SK-N-SH (cell line): ENCODE data around the gene ANKRD40. TPM values are rescaled to one million over a fixed set of nuclear protein-coding genes. Genes with fewer than 3 reads are reported as not detected.
A peak's percentile ranks its signal among the peaks of the same experiment; 100 is the strongest.

ENCODE experiments used
- CTCF ChIA-PET: fragments of 300-600, 350-600 bp; formaldehyde crosslinking; extraction: SDS; loops from one replicate; lab custom pipeline; 2021; lab: Yijun Ruan, JAX
- POLR2A ChIA-PET: fragments of 350-600 bp; sonication (Branson Sonifier 250); formaldehyde crosslinking; extraction: SDS; loops from one replicate; lab custom pipeline; 2020; ENCODE audit warnings: antibody characterized with exemption, inconsistent platforms; lab: Yijun Ruan, JAX
- DNase-seq: peaks from one replicate; pipeline ENCODE4 v3.0.0; 2012
- H2AFZ ChIP-seq: fragments of 200-600 bp; sonication (generic); 2 replicates; pipeline ENCODE4 v1.8.1; 2016; ENCODE audit warnings: antibody characterized with exemption, mild to moderate bottlenecking, low read depth
- H3F3A ChIP-seq: fragments of 200-600 bp; sonication (generic); replicated peaks from 2 replicates; pipeline ENCODE3; 2016; ENCODE audit warnings: antibody characterized with exemption, mild to moderate bottlenecking; ENCODE audit not compliant: insufficient read depth
- H3K27ac ChIP-seq, 2 experiments: fragments of 200-500 bp in 1 of 2; fragments of 200-600 bp in 1 of 2; sonication (Bioruptor generic) in 1 of 2; sonication (generic), shearing (Covaris generic) in 1 of 2; 2 replicates each; pipeline versions ENCODE4 v1.5.1 to v1.6.1; 2014 to 2016; ENCODE audit warnings: low read depth in 2 of 2, inconsistent platforms in 1 of 2, low read length in 1 of 2, mild to moderate bottlenecking in 1 of 2, mixed read lengths in 1 of 2
- H3K27me3 ChIP-seq: fragments of 200-600 bp; sonication (generic), shearing (Covaris generic); 2 replicates; pipeline ENCODE4 v1.6.1; 2016; ENCODE audit warnings: mixed run types; ENCODE audit not compliant: insufficient read depth
- H3K36me3 ChIP-seq, 2 experiments: fragments of 200-500 bp in 1 of 2; fragments of 200-600 bp in 1 of 2; sonication (Bioruptor generic) in 1 of 2; sonication (generic) in 1 of 2; replicated peaks in 1 of 2; 2 replicates each; pipeline versions ENCODE3 to v1.5.1; 2014 to 2016; ENCODE audit warnings: low read length in 1 of 2, mild to moderate bottlenecking in 1 of 2; ENCODE audit not compliant: insufficient read depth in 2 of 2, control insufficient read depth in 1 of 2
- H3K4me1 ChIP-seq, 2 experiments: fragments of 200-500 bp in 1 of 2; fragments of 200-600 bp in 1 of 2; sonication (Bioruptor generic) in 1 of 2; sonication (generic), shearing (Covaris generic) in 1 of 2; 2 replicates each; pipeline versions ENCODE4 v1.5.1 to v1.6.1; 2014 to 2016; ENCODE audit warnings: low read depth in 1 of 2, low read length in 1 of 2, mixed run types in 1 of 2; ENCODE audit not compliant: insufficient read depth in 2 of 2, control insufficient read depth in 1 of 2
- H3K4me2 ChIP-seq: fragments of 200-600 bp; sonication (generic), shearing (Covaris generic); 2 replicates; pipeline ENCODE4 v1.6.1; 2017; ENCODE audit warnings: mixed run types
- H3K4me3 ChIP-seq, 2 experiments: fragments of 200-500 bp in 1 of 2; fragments of 200-600 bp in 1 of 2; sonication (Bioruptor generic) in 1 of 2; sonication (generic), shearing (Covaris generic) in 1 of 2; 2 replicates each; pipeline versions ENCODE4 v1.5.1 to v1.8.1; 2014 to 2016; ENCODE audit warnings: low read depth in 2 of 2, inconsistent platforms in 1 of 2, low read length in 1 of 2, mild to moderate bottlenecking in 1 of 2, mixed read lengths in 1 of 2, moderate library complexity in 1 of 2
- H3K79me2 ChIP-seq: fragments of 200-600 bp; sonication (generic); 2 replicates; pipeline ENCODE4 v1.8.1; 2017; ENCODE audit warnings: mild to moderate bottlenecking; ENCODE audit not compliant: insufficient read depth
- H3K9ac ChIP-seq: fragments of 200-600 bp; sonication (generic); 2 replicates; pipeline ENCODE4 v1.6.1; 2017; ENCODE audit warnings: mixed run types
- H3K9me2 ChIP-seq: fragments of 200-600 bp; sonication (generic); 2 replicates; pipeline ENCODE4 v1.6.1; 2017; ENCODE audit warnings: mixed run types
- H3K9me3 ChIP-seq: fragments of 200-600 bp; sonication (generic); 2 replicates; pipeline ENCODE4 v1.6.1; 2017; ENCODE audit warnings: mixed run types, mild to moderate bottlenecking, moderate library complexity
- H4K20me1 ChIP-seq: fragments of 200-600 bp; sonication (generic); 2 replicates; pipeline ENCODE4 v1.6.1; 2017; ENCODE audit warnings: mild to moderate bottlenecking, mixed run types; ENCODE audit not compliant: insufficient read depth
- CTCF ChIP-seq: fragments of 200-600 bp; sonication (generic); IDR thresholded peaks from 2 replicates; pipeline ENCODE4 v1.6.1; 2017; ENCODE audit warnings: antibody characterized with exemption, mild to moderate bottlenecking, moderate library complexity
- ELF1 ChIP-seq: IDR thresholded peaks from 2 replicates; pipeline ENCODE4 v1.4.0; 2012
- GATA2 ChIP-seq: sonication (generic); formaldehyde crosslinking; IDR thresholded peaks from 2 replicates; pipeline ENCODE4 v1.5.0; 2020; ENCODE audit warnings: mild to moderate bottlenecking, missing genetic modification reagents
- NFIC ChIP-seq: IDR thresholded peaks from 2 replicates; pipeline ENCODE4 v1.4.0; 2012; ENCODE audit warnings: borderline replicate concordance
- POLR2AphosphoS5 ChIP-seq: IDR thresholded peaks from 2 replicates; pipeline ENCODE4 v1.6.1; 2012; ENCODE audit warnings: low read depth, low read length
- RAD21 ChIP-seq: IDR thresholded peaks from 2 replicates; pipeline ENCODE4 v1.6.1; 2012; ENCODE audit warnings: mild to moderate bottlenecking, low read length
- RCOR1 ChIP-seq: fragments of 150-350 bp; IDR thresholded peaks from 2 replicates; pipeline ENCODE4 v1.6.1; 2017; ENCODE audit warnings: antibody characterized with exemption, low read length
- RXRA ChIP-seq: IDR thresholded peaks from 2 replicates; pipeline ENCODE4 v1.4.0; 2012; ENCODE audit warnings: low read depth, mild to moderate bottlenecking, borderline replicate concordance
- SIN3A ChIP-seq: IDR thresholded peaks from 2 replicates; pipeline ENCODE4 v1.6.1; 2012; ENCODE audit warnings: low read depth, mild to moderate bottlenecking, low read length, moderate library complexity, borderline replicate concordance
- SMC3 ChIP-seq: IDR thresholded peaks from 2 replicates; pipeline ENCODE4 v1.6.1; 2012; ENCODE audit warnings: low read depth, low read length, improper control_type of control experiment
- TCF12 ChIP-seq: IDR thresholded peaks from 2 replicates; pipeline ENCODE4 v1.4.0; 2012
- YY1 ChIP-seq: IDR thresholded peaks from 2 replicates; pipeline ENCODE4 v1.4.0; 2012; ENCODE audit warnings: low read depth, mild to moderate bottlenecking
- WGBS: methylation state at CpG from one replicate; pipeline ENCODE4 v1.1.6; 2017; ENCODE audit warnings: low lambda C conversion rate; 5-methylcytosine and 5-hydroxymethylcytosine counted together
- polyA plus RNA-seq, 3 experiments: library from polyadenylated mRNA; depleted of rRNA; stranded (reverse); fragments of >200 nt; gene quantifications; 2 replicates each; pipeline ENCODE4 v1.2.3, GENCODE V29; 2012
- TF ChIP-seq, protein P1 (sequence below): IDR thresholded peaks from 2 replicates; pipeline ENCODE4 v1.6.1; 2012; ENCODE audit warnings: mild to moderate bottlenecking, low read depth, low read length, moderate library complexity
- TF ChIP-seq, protein P2 (sequence below): IDR thresholded peaks from 2 replicates; pipeline ENCODE4; 2012
- TF ChIP-seq, protein P3 (sequence below): IDR thresholded peaks from 2 replicates; pipeline ENCODE4 v1.4.0; 2012; ENCODE audit warnings: low read depth
- TF ChIP-seq, protein P4 (sequence below): fragments of 150-350 bp; IDR thresholded peaks from 2 replicates; pipeline ENCODE4 v1.6.1; 2016; ENCODE audit warnings: mild to moderate bottlenecking, low read depth, low read length

Gene ANKRD40
- polyA plus RNA-seq, 1 of the 3 experiments (the other 2 are of a cell fraction): 33.6 TPM

DNA sequence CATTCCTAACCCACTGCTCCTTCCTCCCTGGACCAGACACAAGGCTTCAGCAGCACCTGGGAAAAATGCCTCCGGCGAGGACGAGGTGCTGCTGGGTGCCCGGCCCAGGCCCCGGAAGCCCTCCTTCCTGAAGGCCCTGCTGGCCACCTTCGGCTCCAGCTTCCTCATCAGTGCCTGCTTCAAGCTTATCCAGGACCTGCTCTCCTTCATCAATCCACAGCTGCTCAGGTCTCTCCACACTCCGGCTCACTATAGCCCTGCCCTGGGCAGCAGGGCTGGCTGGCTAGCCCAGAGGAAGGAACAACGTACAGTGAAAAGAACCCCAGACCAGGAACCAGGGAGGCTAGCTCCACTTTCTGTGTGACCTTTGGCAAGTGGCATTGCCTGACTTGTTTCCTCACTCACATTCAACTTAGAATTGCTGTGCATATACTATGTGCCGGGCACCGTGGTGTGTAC, 46.8 kb downstream of the ANKRD40 start:
- 70% methylated on average over 10 of the region's 10 CpGs for WGBS
- H3K27me3 ChIP-seq: no peaks in the 10 kb centered on the region
- H4K20me1 ChIP-seq: no peaks in the 10 kb centered on the region
- peak overlapping the region; percentile 31; the same call in 1 of the 2 replicates for H3K9ac ChIP-seq
- peaks cover 10 to 23% of the 10 kb centered on the region in 2 experiments for H3K36me3 ChIP-seq
- H3K27ac ChIP-seq: peak overlapping the region; percentile 77
- no peak overlapping the region for H2AFZ ChIP-seq
- no peaks in the 10 kb centered on the region for H3K9me3 ChIP-seq
- peaks cover 6% of the 10 kb centered on the region; the same call in 1 of the 2 replicates for H3K79me2 ChIP-seq
- peaks cover 39 to 44% of the 10 kb centered on the region in 2 experiments for H3K4me1 ChIP-seq
- no peak overlapping the region for H3K4me3 ChIP-seq
- peak; percentile 51 for DNase-seq
- H3F3A ChIP-seq: peaks cover 38% of the 10 kb centered on the region
- no peaks in the 10 kb centered on the region for H3K9me2 ChIP-seq
- H3K4me2 ChIP-seq: peak overlapping the region; percentile 56; the same call in 1 of the 2 replicates
- ChIA-PET POLR2A (interaction anchor here (1.1 to 1.4 kb wide), 2 partner anchors 205 to 384 kb away, joined by 3 to 5 read pairs; partner anchors contain the start of gene TOB1), CTCF (interaction anchor here (0.6 to 5.5 kb wide), 23 partner anchors 8 to 1897 kb away, joined by 3 to 38 read pairs (median 5); partner anchors contain the start of gene ABCC3)
- TF ChIP-seq CTCF (no peak), GATA2 (CRISPR knock-in tag) (no peak), ELF1 (no peak), RCOR1 (no peak), SMC3 (no peak), POLR2AphosphoS5 (no peak)
- TF ChIP-seq, protein P1, sequence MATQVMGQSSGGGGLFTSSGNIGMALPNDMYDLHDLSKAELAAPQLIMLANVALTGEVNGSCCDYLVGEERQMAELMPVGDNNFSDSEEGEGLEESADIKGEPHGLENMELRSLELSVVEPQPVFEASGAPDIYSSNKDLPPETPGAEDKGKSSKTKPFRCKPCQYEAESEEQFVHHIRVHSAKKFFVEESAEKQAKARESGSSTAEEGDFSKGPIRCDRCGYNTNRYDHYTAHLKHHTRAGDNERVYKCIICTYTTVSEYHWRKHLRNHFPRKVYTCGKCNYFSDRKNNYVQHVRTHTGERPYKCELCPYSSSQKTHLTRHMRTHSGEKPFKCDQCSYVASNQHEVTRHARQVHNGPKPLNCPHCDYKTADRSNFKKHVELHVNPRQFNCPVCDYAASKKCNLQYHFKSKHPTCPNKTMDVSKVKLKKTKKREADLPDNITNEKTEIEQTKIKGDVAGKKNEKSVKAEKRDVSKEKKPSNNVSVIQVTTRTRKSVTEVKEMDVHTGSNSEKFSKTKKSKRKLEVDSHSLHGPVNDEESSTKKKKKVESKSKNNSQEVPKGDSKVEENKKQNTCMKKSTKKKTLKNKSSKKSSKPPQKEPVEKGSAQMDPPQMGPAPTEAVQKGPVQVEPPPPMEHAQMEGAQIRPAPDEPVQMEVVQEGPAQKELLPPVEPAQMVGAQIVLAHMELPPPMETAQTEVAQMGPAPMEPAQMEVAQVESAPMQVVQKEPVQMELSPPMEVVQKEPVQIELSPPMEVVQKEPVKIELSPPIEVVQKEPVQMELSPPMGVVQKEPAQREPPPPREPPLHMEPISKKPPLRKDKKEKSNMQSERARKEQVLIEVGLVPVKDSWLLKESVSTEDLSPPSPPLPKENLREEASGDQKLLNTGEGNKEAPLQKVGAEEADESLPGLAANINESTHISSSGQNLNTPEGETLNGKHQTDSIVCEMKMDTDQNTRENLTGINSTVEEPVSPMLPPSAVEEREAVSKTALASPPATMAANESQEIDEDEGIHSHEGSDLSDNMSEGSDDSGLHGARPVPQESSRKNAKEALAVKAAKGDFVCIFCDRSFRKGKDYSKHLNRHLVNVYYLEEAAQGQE: no peak

DNA sequence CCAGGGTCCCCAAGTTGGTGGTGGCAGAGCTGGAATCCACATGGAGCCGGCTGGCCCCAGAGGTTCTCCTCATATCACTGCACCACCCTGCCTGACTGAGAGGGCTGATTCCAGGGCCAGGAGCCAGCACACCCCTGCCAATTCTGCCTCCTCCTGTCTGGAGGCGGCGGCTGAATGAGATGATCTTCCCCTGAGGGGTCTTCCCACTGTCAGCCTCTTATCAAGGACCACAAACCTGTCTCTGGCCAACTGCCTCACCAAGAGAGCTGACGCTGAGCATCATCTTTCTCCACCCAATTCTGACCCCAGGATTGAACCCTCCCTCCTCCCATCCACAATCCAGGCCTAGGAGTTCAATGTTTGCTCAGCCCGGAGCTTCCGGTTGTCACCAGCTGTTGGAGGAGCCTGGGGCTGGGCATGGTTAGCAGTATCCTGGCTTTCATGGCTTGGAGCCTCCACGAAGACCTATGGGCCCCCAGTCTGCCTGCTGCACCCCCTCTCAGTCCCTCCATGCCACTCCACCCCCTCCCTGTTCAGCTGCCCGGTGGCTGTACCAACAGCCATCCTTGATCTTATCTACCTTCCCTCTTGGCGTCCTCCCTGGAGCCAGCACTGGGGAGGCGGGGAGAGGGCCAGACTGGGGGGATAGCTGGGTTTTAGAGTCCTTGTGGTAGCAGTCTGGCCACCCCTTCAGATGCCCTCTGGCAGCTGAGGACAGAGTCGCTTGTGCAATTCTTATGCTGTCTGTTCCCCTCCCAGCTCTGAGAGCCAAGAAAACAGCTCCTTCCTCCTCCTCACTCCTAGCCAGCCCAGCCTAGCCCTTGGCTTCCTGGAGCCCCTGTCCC, 47.5 kb downstream of the ANKRD40 start:
- peaks cover 6% of the 10 kb centered on the region; the same call in 1 of the 2 replicates for H3K79me2 ChIP-seq
- H3K4me3 ChIP-seq: no peak overlapping the region
- H3F3A ChIP-seq: peaks cover 38% of the 10 kb centered on the region
- peak; percentile 87 for DNase-seq
- H3K9ac ChIP-seq: peak overlapping the region; percentile 31; the same call in 1 of the 2 replicates
- 21% methylated on average over 11 of the region's 11 CpGs for WGBS
- H3K27me3 ChIP-seq: no peaks in the 10 kb centered on the region
- H4K20me1 ChIP-seq: no peaks in the 10 kb centered on the region
- ChIA-PET CTCF (interaction anchor here (0.6 to 5.5 kb wide), 26 partner anchors 8 to 1896 kb away, joined by 3 to 38 read pairs (median 4); partner anchors contain the start of gene ABCC3), POLR2A (interaction anchor here (0.7 to 1.4 kb wide), 4 partner anchors 18 to 384 kb away, joined by 3 to 5 read pairs (median 4); partner anchors contain the start of gene TOB1)
- H3K27ac ChIP-seq: peak overlapping the region; percentile 77
- peaks cover 9 to 23% of the 10 kb centered on the region in 2 experiments for H3K36me3 ChIP-seq
- H3K9me3 ChIP-seq: no peaks in the 10 kb centered on the region
- H3K4me1 ChIP-seq: peaks cover 39 to 44% of the 10 kb centered on the region in 2 experiments
- no peaks in the 10 kb centered on the region for H3K9me2 ChIP-seq
- peak overlapping the region; percentile 56 for H3K4me2 ChIP-seq
- H2AFZ ChIP-seq: no peak overlapping the region; the same call in 1 of the 2 replicates
- TF ChIP-seq RAD21 (0 out of 2 replicates have a peak, but pooled peaks have one; percentile 3), NFIC (peak; percentile 73), SIN3A (0 out of 2 replicates have a peak, but pooled peaks have one; percentile 25), ELF1 (0 out of 2 replicates have a peak, but pooled peaks have one; percentile 26), YY1 (peak; percentile 59; the same call in 1 of the 2 replicates), RXRA (peak; percentile 79; the same call in 1 of the 2 replicates), TCF12 (peak; percentile 74), RCOR1 (peak; percentile 9; the same call in 1 of the 2 replicates)
- TF ChIP-seq, protein P2, sequence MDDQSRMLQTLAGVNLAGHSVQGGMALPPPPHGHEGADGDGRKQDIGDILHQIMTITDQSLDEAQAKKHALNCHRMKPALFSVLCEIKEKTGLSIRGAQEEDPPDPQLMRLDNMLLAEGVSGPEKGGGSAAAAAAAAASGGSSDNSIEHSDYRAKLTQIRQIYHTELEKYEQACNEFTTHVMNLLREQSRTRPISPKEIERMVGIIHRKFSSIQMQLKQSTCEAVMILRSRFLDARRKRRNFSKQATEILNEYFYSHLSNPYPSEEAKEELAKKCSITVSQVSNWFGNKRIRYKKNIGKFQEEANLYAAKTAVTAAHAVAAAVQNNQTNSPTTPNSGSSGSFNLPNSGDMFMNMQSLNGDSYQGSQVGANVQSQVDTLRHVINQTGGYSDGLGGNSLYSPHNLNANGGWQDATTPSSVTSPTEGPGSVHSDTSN: peak; percentile 52
- TF ChIP-seq, protein P3, sequence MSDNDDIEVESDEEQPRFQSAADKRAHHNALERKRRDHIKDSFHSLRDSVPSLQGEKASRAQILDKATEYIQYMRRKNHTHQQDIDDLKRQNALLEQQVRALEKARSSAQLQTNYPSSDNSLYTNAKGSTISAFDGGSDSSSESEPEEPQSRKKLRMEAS: peak; percentile 76; the same call in 1 of the 2 replicates
- TF ChIP-seq, protein P4, sequence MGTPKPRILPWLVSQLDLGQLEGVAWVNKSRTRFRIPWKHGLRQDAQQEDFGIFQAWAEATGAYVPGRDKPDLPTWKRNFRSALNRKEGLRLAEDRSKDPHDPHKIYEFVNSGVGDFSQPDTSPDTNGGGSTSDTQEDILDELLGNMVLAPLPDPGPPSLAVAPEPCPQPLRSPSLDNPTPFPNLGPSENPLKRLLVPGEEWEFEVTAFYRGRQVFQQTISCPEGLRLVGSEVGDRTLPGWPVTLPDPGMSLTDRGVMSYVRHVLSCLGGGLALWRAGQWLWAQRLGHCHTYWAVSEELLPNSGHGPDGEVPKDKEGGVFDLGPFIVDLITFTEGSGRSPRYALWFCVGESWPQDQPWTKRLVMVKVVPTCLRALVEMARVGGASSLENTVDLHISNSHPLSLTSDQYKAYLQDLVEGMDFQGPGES: no peak
